Peyer's patch (tissue), 4 donors: Measurements from ENCODE around the gene POU2AF1. TPM values are rescaled to one million over a fixed set of nuclear protein-coding genes. Genes with fewer than 3 reads are reported as not detected.

Experiments used
- DNase-seq, 3 donors: peaks; one replicate each; pipeline ENCODE4 v3.0.0-alpha.2; 2017 to 2019
- H3K27ac ChIP-seq, 4 donors: fragments of 200-600 bp; sonication (generic); one replicate each; pipeline ENCODE4 v1.5.1; 2016 to 2019
- H3K27me3 ChIP-seq, 2 donors: fragments of 200-600 bp; sonication (generic); one replicate each; pipeline ENCODE4 v1.5.1; 2019
- H3K36me3 ChIP-seq, 3 donors: fragments of 200-600 bp; sonication (generic); one replicate each; pipeline ENCODE4 v1.5.1; 2016 to 2019
- H3K4me1 ChIP-seq, 4 donors: fragments of 200-600 bp; sonication (generic); one replicate each; pipeline ENCODE4 v1.5.1; 2016 to 2019
- H3K4me3 ChIP-seq, 4 donors: fragments of 200-600 bp; sonication (generic); 1 replicate in 3 of 4; 2 replicates in 1 of 4; pipeline ENCODE4 v1.5.1; 2016 to 2019; ENCODE audit warnings: mild to moderate bottlenecking in 1 of 4
- H3K9me3 ChIP-seq, 4 donors: fragments of 200-600 bp; sonication (generic); one replicate each; pipeline ENCODE4 v1.5.1; 2016 to 2019; ENCODE audit warnings: mild to moderate bottlenecking in 1 of 4
- CTCF ChIP-seq, 6 experiments: fragments of 450-650 bp in 4 of 6; fragments of 200-600 bp in 2 of 6; sonication (generic) in 1 of 6; IDR thresholded peaks; one replicate each; pipeline ENCODE4 v1.5.1; 2017 to 2019; ENCODE audit warnings: antibody characterized with exemption in 6 of 6, mild to moderate bottlenecking in 3 of 6, moderate library complexity in 1 of 6
- POLR2A ChIP-seq, 2 donors: fragments of 450-650 bp; IDR thresholded peaks; one replicate each; pipeline ENCODE4 v1.5.1; 2017; ENCODE audit warnings: antibody characterized with exemption in 2 of 2, mild to moderate bottlenecking in 2 of 2, moderate library complexity in 2 of 2
- total RNA-seq, 4 donors: library from RNA; depleted of rRNA; stranded (reverse); fragments of >200 nt; gene quantifications; one replicate each; pipeline ENCODE4 v1.1.0, GENCODE V29; 2016

Gene POU2AF1
- total RNA-seq, 4 donors from 2014 or later, result 5.0 to 33.0 (median 5.4) TPM

GRCh38 chr11:111335549-111335948 is 43.5 kb downstream of the POU2AF1 start:
- DNase-seq, result no peak
- TF ChIP-seq CTCF (IDR thresholded peaks at IDR 0.05) (peak in 1 of 6 experiments; percentile 3), POLR2A (IDR thresholded peaks at IDR 0.05) (no peak)
- peak overlapping the region in 2 of 4 donors; percentile 32 to 47 for H3K27ac ChIP-seq
- H3K9me3 ChIP-seq, result no peaks in the 10 kb centered on the region
- no peaks in the 10 kb centered on the region for H3K36me3 ChIP-seq
- H3K27me3 ChIP-seq, result no peaks in the 10 kb centered on the region
- no peak overlapping the region for H3K4me3 ChIP-seq
- peaks cover 0 to 25% (median 2%) of the 10 kb centered on the region in 4 donors for H3K4me1 ChIP-seq

DNA sequence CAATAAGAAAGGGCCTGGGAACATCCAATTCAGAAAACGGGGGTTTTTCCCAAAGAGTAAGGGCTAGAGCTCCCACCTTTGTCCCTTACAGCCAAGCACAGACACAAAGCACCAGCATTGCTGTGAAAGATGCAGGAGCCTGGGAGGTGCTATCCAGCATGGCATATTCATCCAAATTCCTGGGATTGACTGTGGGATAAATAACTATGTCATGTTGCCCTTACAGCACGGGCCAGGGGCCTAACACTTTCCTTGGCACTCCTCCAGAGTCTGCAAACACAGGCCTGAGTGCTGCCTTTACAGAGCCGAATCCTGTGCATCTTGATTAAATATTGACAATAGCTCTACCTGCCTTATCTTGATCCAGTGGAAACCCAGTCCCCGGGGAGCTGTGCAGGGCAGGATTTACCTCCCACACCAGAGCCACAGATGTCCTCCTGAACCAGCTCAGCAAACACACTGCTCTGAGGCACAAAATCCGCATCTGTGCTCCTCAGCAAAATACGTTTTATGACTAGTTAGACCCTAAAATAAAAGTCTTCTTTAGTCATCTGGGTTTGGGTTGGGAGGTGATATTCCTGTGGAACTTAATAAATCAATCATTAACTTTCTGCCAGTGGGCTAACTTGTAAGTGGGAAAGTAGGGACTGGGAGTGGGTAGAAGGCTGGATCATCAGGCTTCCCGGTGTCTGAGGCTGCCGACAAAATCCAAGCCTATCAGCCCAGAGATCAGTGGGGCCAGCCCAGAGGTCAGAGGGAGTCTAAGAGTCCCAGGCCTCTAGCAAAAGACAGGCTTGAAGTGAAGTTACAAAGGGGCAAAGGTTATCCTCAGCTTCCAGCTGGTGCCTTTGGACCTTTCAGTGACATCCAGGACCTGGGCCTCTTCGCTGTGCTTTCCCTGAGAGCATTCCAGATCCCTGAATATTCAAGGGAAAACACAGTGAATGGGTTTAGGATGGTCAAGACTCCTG is 44.3 kb downstream of the POU2AF1 start:
- H3K4me1 ChIP-seq, result peaks cover 0 to 25% (median 2%) of the 10 kb centered on the region in 4 donors

DNA sequence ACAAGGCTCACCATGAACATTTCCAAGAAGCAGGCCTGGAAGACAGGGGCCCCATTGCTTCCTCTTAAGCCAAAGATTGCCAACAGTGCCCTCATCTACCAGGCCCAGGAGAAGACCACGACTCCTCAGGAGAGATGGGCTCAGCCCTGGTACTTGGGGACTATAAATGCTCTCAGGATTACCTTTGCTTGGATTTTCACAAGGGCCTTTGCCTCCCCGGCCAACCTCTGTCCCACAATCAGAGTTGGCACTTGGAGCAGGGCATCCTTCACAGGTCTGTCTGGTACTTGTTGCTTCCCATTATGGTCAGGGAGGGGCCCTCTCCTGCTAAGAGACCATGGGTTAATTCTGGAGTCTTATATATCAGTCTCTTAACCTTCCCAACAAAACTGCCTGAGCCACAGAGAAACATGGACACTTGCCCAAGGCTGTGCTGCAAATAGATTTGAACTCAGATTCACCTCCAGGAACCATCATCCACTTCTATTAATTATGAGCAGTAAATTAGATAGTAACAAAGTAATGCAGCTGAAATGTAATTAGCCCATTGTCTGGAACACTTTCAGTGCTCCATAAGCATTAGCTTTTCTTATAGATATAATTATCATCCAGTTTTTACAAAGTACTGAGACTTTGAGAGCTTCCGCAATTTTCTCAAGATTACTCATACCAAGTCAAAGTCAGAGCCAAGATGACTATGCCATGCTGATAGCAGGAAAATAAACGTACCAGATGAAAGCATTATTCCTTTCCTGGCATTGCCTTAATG is 47.2 kb downstream of the POU2AF1 start:
- TF ChIP-seq CTCF (IDR thresholded peaks at IDR 0.05) (no peak), POLR2A (IDR thresholded peaks at IDR 0.05) (no peak)
- H3K9me3 ChIP-seq, result no peaks in the 10 kb centered on the region
- H3K4me3 ChIP-seq, result no peak overlapping the region
- no peak for DNase-seq
- H3K27ac ChIP-seq, result peak overlapping the region in 2 of 4 donors; percentile 16 to 42
- no peaks in the 10 kb centered on the region for H3K36me3 ChIP-seq
- no peaks in the 10 kb centered on the region for H3K27me3 ChIP-seq
- H3K4me1 ChIP-seq, result peaks cover 0 to 31% (median 2%) of the 10 kb centered on the region in 4 donors

More for the DNA sequence above, 44.3 kb downstream of the POU2AF1 start:
- Histone ChIP-seq H3K36me3 (no peaks in the 10 kb centered on the region), H3K9me3 (no peaks in the 10 kb centered on the region), H3K27ac (peak overlapping the region in 2 of 4 donors; percentile 32 to 47), H3K27me3 (no peaks in the 10 kb centered on the region), H3K4me3 (no peak overlapping the region)
- peak in 2 of 3 donors; percentile 60 to 62 for DNase-seq
- TF ChIP-seq CTCF (IDR thresholded peaks at IDR 0.05) (no peak), POLR2A (IDR thresholded peaks at IDR 0.05) (no peak)

DNA sequence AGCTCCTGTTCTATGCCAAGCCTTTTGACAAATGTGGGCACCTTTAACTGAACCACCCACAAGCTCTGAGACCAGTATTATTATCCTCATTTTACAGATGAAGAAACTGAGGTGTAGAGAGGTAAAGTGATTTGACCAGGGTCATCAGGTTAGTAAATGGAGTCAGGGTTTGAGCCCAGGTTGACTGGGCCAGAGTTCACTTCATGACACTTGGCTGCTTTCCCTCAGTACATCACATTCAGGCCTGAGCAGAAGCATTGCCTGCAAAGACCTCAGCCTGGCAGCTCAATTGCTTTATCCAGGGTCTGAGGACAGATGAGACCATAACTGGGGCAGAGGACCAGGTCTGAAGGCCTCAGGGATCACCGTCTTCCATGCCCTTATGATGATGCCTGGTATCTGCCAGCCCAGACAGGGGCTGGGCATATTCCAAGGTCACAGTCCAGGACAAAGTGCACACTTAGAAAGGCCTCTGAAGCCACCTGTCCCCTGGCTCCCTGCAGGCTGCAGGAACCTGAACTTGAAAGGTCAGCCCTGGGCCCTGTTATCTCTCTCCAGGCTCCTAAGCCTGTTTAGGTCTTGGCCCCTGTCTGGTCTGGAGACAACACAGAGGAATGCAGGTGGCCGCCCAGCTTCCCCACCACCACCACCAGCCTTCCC is 48.7 kb downstream of the POU2AF1 start:
- no peaks in the 10 kb centered on the region for H3K27me3 ChIP-seq
- peak in 2 of 3 donors; percentile 57 to 58 for DNase-seq
- TF ChIP-seq CTCF (IDR thresholded peaks at IDR 0.05), result no peak
- TF ChIP-seq POLR2A (IDR thresholded peaks at IDR 0.05), result no peak
- no peaks in the 10 kb centered on the region for H3K9me3 ChIP-seq
- H3K27ac ChIP-seq, result no peak overlapping the region
- H3K4me1 ChIP-seq, result peaks cover 0 to 21% (median 2%) of the 10 kb centered on the region in 4 donors
- H3K4me3 ChIP-seq, result no peak overlapping the region
- H3K36me3 ChIP-seq, result no peaks in the 10 kb centered on the region
